GM12878 (cell line): ENCODE measurements around the gene SMIM43.

Source experiments
- CEBPB ChIP-seq, 2 experiments: fragments of 150-350 bp in 1 of 2; IDR thresholded peaks; 2 replicates each; pipeline ENCODE4 v1.6.1; 2012 to 2014; ENCODE audit warnings: low read depth in 2 of 2, low read length in 2 of 2, borderline replicate concordance in 1 of 2, inconsistent platforms in 1 of 2
- SPI1 ChIP-seq: IDR thresholded peaks from 2 replicates; pipeline ENCODE4 v1.6.1; 2011; ENCODE audit warnings: low read depth, mild to moderate bottlenecking, low read length, moderate library complexity, borderline replicate concordance; ENCODE audit not compliant: insufficient read depth
- TF ChIP-seq, protein P1 (sequence below), 3 experiments: IDR thresholded peaks in 2 of 3; conservative IDR thresholded peaks in 1 of 3; 2 replicates each; pipeline ENCODE4 v1.5.1; 2011; ENCODE audit warnings: low read depth in 3 of 3, low read length in 3 of 3, mild to moderate bottlenecking in 3 of 3, control low read depth in 2 of 3, moderate library complexity in 2 of 3, inconsistent platforms in 1 of 3, mixed read lengths in 1 of 3; ENCODE audit not compliant: control insufficient read depth in 2 of 3, insufficient read depth in 1 of 3; ENCODE audit errors: extremely low read depth in 1 of 3
- TF ChIP-seq, protein P2 (sequence below): IDR thresholded peaks from 2 replicates; pipeline ENCODE4 v1.6.1; 2011; ENCODE audit warnings: borderline replicate concordance, low read depth, mild to moderate bottlenecking, moderate library complexity, mixed read lengths, low read length; ENCODE audit not compliant: insufficient read depth; ENCODE audit errors: extremely low read length

GRCh38 chr4:121784401-121784800 lies 19.4 kb upstream of the SMIM43 start:
- TF ChIP-seq, protein P1, sequence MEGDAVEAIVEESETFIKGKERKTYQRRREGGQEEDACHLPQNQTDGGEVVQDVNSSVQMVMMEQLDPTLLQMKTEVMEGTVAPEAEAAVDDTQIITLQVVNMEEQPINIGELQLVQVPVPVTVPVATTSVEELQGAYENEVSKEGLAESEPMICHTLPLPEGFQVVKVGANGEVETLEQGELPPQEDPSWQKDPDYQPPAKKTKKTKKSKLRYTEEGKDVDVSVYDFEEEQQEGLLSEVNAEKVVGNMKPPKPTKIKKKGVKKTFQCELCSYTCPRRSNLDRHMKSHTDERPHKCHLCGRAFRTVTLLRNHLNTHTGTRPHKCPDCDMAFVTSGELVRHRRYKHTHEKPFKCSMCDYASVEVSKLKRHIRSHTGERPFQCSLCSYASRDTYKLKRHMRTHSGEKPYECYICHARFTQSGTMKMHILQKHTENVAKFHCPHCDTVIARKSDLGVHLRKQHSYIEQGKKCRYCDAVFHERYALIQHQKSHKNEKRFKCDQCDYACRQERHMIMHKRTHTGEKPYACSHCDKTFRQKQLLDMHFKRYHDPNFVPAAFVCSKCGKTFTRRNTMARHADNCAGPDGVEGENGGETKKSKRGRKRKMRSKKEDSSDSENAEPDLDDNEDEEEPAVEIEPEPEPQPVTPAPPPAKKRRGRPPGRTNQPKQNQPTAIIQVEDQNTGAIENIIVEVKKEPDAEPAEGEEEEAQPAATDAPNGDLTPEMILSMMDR (IDR thresholded peaks at IDR 0.05 in 2 of 3, conservative IDR thresholded peaks at IDR 0.05 in 1 of 3; ENCODE audit: control insufficient read depth in 2 of 3, extremely low read depth in 1 of 3, insufficient read depth in 1 of 3, low read depth in 3 of 3, low read length in 3 of 3) = no peak
- TF ChIP-seq, protein P2, sequence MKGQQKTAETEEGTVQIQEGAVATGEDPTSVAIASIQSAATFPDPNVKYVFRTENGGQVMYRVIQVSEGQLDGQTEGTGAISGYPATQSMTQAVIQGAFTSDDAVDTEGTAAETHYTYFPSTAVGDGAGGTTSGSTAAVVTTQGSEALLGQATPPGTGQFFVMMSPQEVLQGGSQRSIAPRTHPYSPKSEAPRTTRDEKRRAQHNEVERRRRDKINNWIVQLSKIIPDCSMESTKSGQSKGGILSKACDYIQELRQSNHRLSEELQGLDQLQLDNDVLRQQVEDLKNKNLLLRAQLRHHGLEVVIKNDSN = no peak
- TF ChIP-seq SPI1 (no peak), CEBPB (IDR thresholded peaks at IDR 0.05; ENCODE audit: borderline replicate concordance in 1 of 2, low read depth in 2 of 2, low read length in 2 of 2) (no peak)
